Type B pancreatic cell (in vitro differentiated cells): ENCODE measurements around the gene RPS6KA2. TPM values are rescaled to one million over a fixed set of nuclear protein-coding genes. Genes with fewer than 3 reads are reported as not detected.

Experiments used
- DNase-seq: peaks from one replicate; pipeline ENCODE4 v3.0.0; 2021; ENCODE audit warnings: mixed read lengths; ENCODE audit not compliant: unreplicated experiment; ENCODE audit errors: extremely low spot score
- H3K27ac Mint-ChIP-seq: 2 replicates; pipeline ENCODE4 v1.8.0; 2021; ENCODE audit warnings: mild to moderate bottlenecking, mixed read lengths
- H3K27me3 Mint-ChIP-seq: 2 replicates; pipeline ENCODE4 v1.8.0; 2021; ENCODE audit warnings: mixed read lengths
- H3K36me3 Mint-ChIP-seq: 2 replicates; pipeline ENCODE4 v1.8.0; 2021; ENCODE audit warnings: mixed read lengths
- H3K4me1 Mint-ChIP-seq: one replicate; pipeline ENCODE4 v1.8.0; 2021; ENCODE audit warnings: mixed read lengths; ENCODE audit not compliant: unreplicated experiment
- H3K4me3 Mint-ChIP-seq: 2 replicates; pipeline ENCODE4 v1.8.0; 2021; ENCODE audit warnings: mild to moderate bottlenecking, mixed read lengths
- H3K9me3 Mint-ChIP-seq: 2 replicates; pipeline ENCODE4 v1.8.0; 2021; ENCODE audit warnings: mixed read lengths
- CTCF ChIP-seq: fragments of 200-600 bp; sonication (generic); conservative IDR thresholded peaks from 2 replicates; pipeline ENCODE4 v1.5.0; 2021; ENCODE audit warnings: antibody characterized with exemption, mild to moderate bottlenecking
- total RNA-seq: library from RNA; stranded (reverse); gene quantifications from 2 replicates; pipeline ENCODE4 v1.2.1, GENCODE V29; 2021; ENCODE audit warnings: low replicate concordance

The RPS6KA2 gene
- total RNA-seq, 1 donor from 2014 or later: 23.8 TPM

GRCh38 chr6:166626177-166627032, 646 bp downstream of the RPS6KA2 start:
- H3K36me3 Mint-ChIP-seq: no peaks in the 10 kb centered on the region
- no peak for DNase-seq
- H3K4me1 Mint-ChIP-seq: peaks cover 16% of the 10 kb centered on the region
- peak overlapping the region; percentile 82 for H3K27ac Mint-ChIP-seq
- no peak for TF ChIP-seq CTCF
- peaks cover 29% of the 10 kb centered on the region for H3K27me3 Mint-ChIP-seq
- H3K4me3 Mint-ChIP-seq: peak overlapping the region; percentile 87
- H3K9me3 Mint-ChIP-seq: no peaks in the 10 kb centered on the region

GRCh38 chr6:166625356-166625755, 1.7 kb downstream of the RPS6KA2 start:
- Mint-ChIP-seq H3K9me3 (no peaks in the 10 kb centered on the region), H3K4me3 (peak overlapping the region; percentile 87), H3K36me3 (no peaks in the 10 kb centered on the region), H3K27ac (peak overlapping the region; percentile 82), H3K4me1 (peaks cover 23% of the 10 kb centered on the region), H3K27me3 (peaks cover 25% of the 10 kb centered on the region)
- TF ChIP-seq CTCF: no peak
- DNase-seq: no peak

- DNase-seq: no peak
- no peak for TF ChIP-seq CTCF
- H3K27me3 Mint-ChIP-seq: peaks cover 14% of the 10 kb centered on the region
- H3K4me1 Mint-ChIP-seq: peaks cover 32% of the 10 kb centered on the region
- no peak overlapping the region for H3K27ac Mint-ChIP-seq
- H3K36me3 Mint-ChIP-seq: peaks cover 4% of the 10 kb centered on the region
- no peaks in the 10 kb centered on the region for H3K9me3 Mint-ChIP-seq
- no peak overlapping the region for H3K4me3 Mint-ChIP-seq
These were observed 2.8 kb downstream of the RPS6KA2 start for GRCh38 chr6:166624275-166624674.

GRCh38 chr6:166623318-166623717, 3.7 kb downstream of the RPS6KA2 start:
- TF ChIP-seq CTCF: no peak
- Mint-ChIP-seq H3K27me3 (peaks cover 7% of the 10 kb centered on the region), H3K4me3 (no peak overlapping the region), H3K9me3 (no peaks in the 10 kb centered on the region), H3K36me3 (peaks cover 8% of the 10 kb centered on the region), H3K4me1 (peaks cover 29% of the 10 kb centered on the region), H3K27ac (no peak overlapping the region)
- DNase-seq: no peak

GRCh38 chr6:166621114-166621540, 5.9 kb downstream of the RPS6KA2 start:
- H3K4me3 Mint-ChIP-seq: peak overlapping the region; percentile 40
- peaks cover 5% of the 10 kb centered on the region for H3K27me3 Mint-ChIP-seq
- no peaks in the 10 kb centered on the region for H3K9me3 Mint-ChIP-seq
- no peak for TF ChIP-seq CTCF
- H3K4me1 Mint-ChIP-seq: peaks cover 31% of the 10 kb centered on the region
- peak overlapping the region; percentile 90 for H3K27ac Mint-ChIP-seq
- no peak for DNase-seq
- H3K36me3 Mint-ChIP-seq: peaks cover 14% of the 10 kb centered on the region
